GM21423 (cell line): ENCODE results near the gene SPTLC2.
A peak's percentile ranks its signal among the peaks of the same experiment; 100 is the strongest.

Experiments used
- ATAC-seq: cut with Tn5 transposase; IDR thresholded peaks from one replicate; pipeline ENCODE4 v1.9.1; 2021; ENCODE audit warnings: mild to moderate bottlenecking, moderate library complexity; ENCODE audit not compliant: unreplicated experiment

Gene SPTLC2

GRCh38 chr14:77590845-77591485, 25.5 kb downstream of the SPTLC2 start:
- ATAC-seq: no peak

GRCh38 chr14:77589099-77589498, 27.3 kb downstream of the SPTLC2 start:
- no peak for ATAC-seq

GRCh38 chr14:77588411-77589025, 27.9 kb downstream of the SPTLC2 start:
- ATAC-seq: peak; percentile 41

GRCh38 chr14:77585385-77585784, 31.1 kb downstream of the SPTLC2 start:
- no peak for ATAC-seq

GRCh38 chr14:77584809-77585208, 31.6 kb downstream of the SPTLC2 start:
- ATAC-seq: no peak

GRCh38 chr14:77583657-77584056, 32.8 kb downstream of the SPTLC2 start:
- no peak for ATAC-seq

GRCh38 chr14:77582511-77582910, 33.9 kb downstream of the SPTLC2 start:
- no peak for ATAC-seq

GRCh38 chr14:77580964-77581505, 35.4 kb downstream of the SPTLC2 start:
- peak; percentile 98 for ATAC-seq

GRCh38 chr14:77580477-77580876, 36.0 kb downstream of the SPTLC2 start:
- peak; percentile 16 for ATAC-seq

GRCh38 chr14:77579780-77580179, 36.7 kb downstream of the SPTLC2 start:
- no peak for ATAC-seq

GRCh38 chr14:77579065-77579464, 37.4 kb downstream of the SPTLC2 start:
- ATAC-seq: no peak

GRCh38 chr14:77574446-77575115, 41.9 kb downstream of the SPTLC2 start:
- ATAC-seq: no peak

GRCh38 chr14:77573964-77574363, 42.5 kb downstream of the SPTLC2 start:
- ATAC-seq: no peak

- no peak for ATAC-seq
These were observed 45.6 kb downstream of the SPTLC2 start for GRCh38 chr14:77570706-77571268.

GRCh38 chr14:77565994-77566305, 50.5 kb downstream of the SPTLC2 start:
- no peak for ATAC-seq

GRCh38 chr14:77565289-77565993, 51.0 kb downstream of the SPTLC2 start:
- no peak for ATAC-seq

- ATAC-seq: no peak
These were observed 53.8 kb downstream of the SPTLC2 start for GRCh38 chr14:77562681-77563080.

- ATAC-seq: no peak
These were observed 54.6 kb downstream of the SPTLC2 start for GRCh38 chr14:77561881-77562280.

GRCh38 chr14:77559381-77559780, 57.1 kb downstream of the SPTLC2 start:
- no peak for ATAC-seq

GRCh38 chr14:77557391-77557790, 59.0 kb downstream of the SPTLC2 start:
- no peak for ATAC-seq

GRCh38 chr14:77556946-77557345, 59.5 kb downstream of the SPTLC2 start:
- ATAC-seq: no peak
